Glutamatergic neuron (in vitro differentiated cells): ENCODE results near the gene PPP5C. TPM values are rescaled to one million over a fixed set of nuclear protein-coding genes. Genes with fewer than 3 reads are reported as not detected.
"Not testable (repeated sequence)": the region's sequence is repeated elsewhere in the genome, so short reads cannot be mapped to it uniquely, and the experiment has no call there.

Source experiments
- DNase-seq: peaks from one replicate; pipeline ENCODE4 v3.0.0; 2022
- H3K27ac Mint-ChIP-seq: one replicate; pipeline ENCODE4 v1.8.0; 2020; ENCODE audit warnings: mild to moderate bottlenecking, mixed read lengths, inconsistent platforms; ENCODE audit not compliant: unreplicated experiment
- H3K27me3 Mint-ChIP-seq: one replicate; pipeline ENCODE4 v1.8.0; 2020; ENCODE audit warnings: mild to moderate bottlenecking, moderate library complexity, mixed read lengths, inconsistent platforms; ENCODE audit not compliant: unreplicated experiment
- H3K36me3 Mint-ChIP-seq: one replicate; pipeline ENCODE4 v1.8.0; 2020; ENCODE audit warnings: mild to moderate bottlenecking, mixed read lengths, inconsistent platforms; ENCODE audit not compliant: unreplicated experiment
- H3K4me1 Mint-ChIP-seq: one replicate; pipeline ENCODE4 v1.8.0; 2020; ENCODE audit warnings: mild to moderate bottlenecking, low read depth, mixed read lengths, inconsistent platforms; ENCODE audit not compliant: unreplicated experiment
- H3K4me3 Mint-ChIP-seq: one replicate; pipeline ENCODE4 v1.8.0; 2020; ENCODE audit warnings: mild to moderate bottlenecking, mixed read lengths, inconsistent platforms; ENCODE audit not compliant: unreplicated experiment
- H3K9me3 Mint-ChIP-seq: one replicate; pipeline ENCODE4 v1.8.0; 2020; ENCODE audit warnings: mild to moderate bottlenecking, moderate library complexity, mixed read lengths, inconsistent platforms; ENCODE audit not compliant: unreplicated experiment
- CTCF ChIP-seq: fragments of 200-600 bp; sonication (generic); IDR thresholded peaks from one replicate; pipeline ENCODE4 v1.5.0; 2021; ENCODE audit not compliant: partially characterized antibody, unreplicated experiment
- total RNA-seq: library from RNA; stranded (reverse); fragmentation: NEBNext Ultra II Directional; extraction: Animal tissue kit (Norgen Biotek cat#: 25700); gene quantifications from one replicate; pipeline ENCODE4 v1.2.1, GENCODE V29; 2021; ENCODE audit not compliant: unreplicated experiment

PPP5C gene
- total RNA-seq, 1 donor from 2014 or later = 85.8 TPM

GRCh38 chr19:46411925-46412649, 65.2 kb downstream of the PPP5C start:
- Mint-ChIP-seq H3K27ac (peak overlapping the region; percentile 62), H3K27me3 (peaks cover 8% of the 10 kb centered on the region), H3K9me3 (peaks cover 5% of the 10 kb centered on the region), H3K4me1 (peaks cover 16% of the 10 kb centered on the region), H3K36me3 (no peaks in the 10 kb centered on the region), H3K4me3 (peak overlapping the region; percentile 83)
- no peak for DNase-seq
- TF ChIP-seq CTCF = no peak

GRCh38 chr19:46412650-46413261, 65.9 kb downstream of the PPP5C start:
- peaks cover 13% of the 10 kb centered on the region for H3K4me1 Mint-ChIP-seq
- peaks cover 5% of the 10 kb centered on the region for H3K9me3 Mint-ChIP-seq
- H3K27ac Mint-ChIP-seq = peak overlapping the region; percentile 62
- peak overlapping the region; percentile 83 for H3K4me3 Mint-ChIP-seq
- no peak for DNase-seq
- H3K27me3 Mint-ChIP-seq = peaks cover 8% of the 10 kb centered on the region
- TF ChIP-seq CTCF = no peak
- no peaks in the 10 kb centered on the region for H3K36me3 Mint-ChIP-seq

GRCh38 chr19:46413262-46414031, 66.6 kb downstream of the PPP5C start, which contains the start of gene CCDC8:
TSS of gene CCDC8 (minus strand) at chr19:46413564. CDS start at chr19:46412810, 754 bp downstream.
- TF ChIP-seq CTCF = no peak

GRCh38 chr19:46414899-46415298, 68.0 kb downstream of the PPP5C start:
- not testable (repeated sequence) for H3K27ac Mint-ChIP-seq, DNase-seq, H3K4me1 Mint-ChIP-seq, H3K9me3 Mint-ChIP-seq, H3K36me3 Mint-ChIP-seq, H3K4me3 Mint-ChIP-seq, H3K27me3 Mint-ChIP-seq

More at GRCh38 chr19:46413262-46414031, 66.6 kb downstream of the PPP5C start, which contains the start of gene CCDC8:
- H3K27me3 Mint-ChIP-seq = peaks cover 8% of the 10 kb centered on the region
- no peaks in the 10 kb centered on the region for H3K36me3 Mint-ChIP-seq
- peaks cover 5% of the 10 kb centered on the region for H3K9me3 Mint-ChIP-seq
- peak within 1 kb of the TSS; percentile 83 for H3K4me3 Mint-ChIP-seq
- peak within 1 kb of the TSS; percentile 62 for H3K27ac Mint-ChIP-seq
- DNase-seq = peak; percentile 70
- peaks cover 6% of the 10 kb centered on the region for H3K4me1 Mint-ChIP-seq

GRCh38 chr19:46415804-46416709, 69.2 kb downstream of the PPP5C start:
- not testable (repeated sequence) for H3K36me3 Mint-ChIP-seq, H3K27me3 Mint-ChIP-seq, H3K9me3 Mint-ChIP-seq, H3K4me1 Mint-ChIP-seq
- H3K4me3 Mint-ChIP-seq = peak overlapping the region; percentile 86
- DNase-seq = peak; percentile 90
- peak overlapping the region; percentile 33 for H3K27ac Mint-ChIP-seq
